ENCODE data around the gene CSMD2.

Gene CSMD2

DNA sequence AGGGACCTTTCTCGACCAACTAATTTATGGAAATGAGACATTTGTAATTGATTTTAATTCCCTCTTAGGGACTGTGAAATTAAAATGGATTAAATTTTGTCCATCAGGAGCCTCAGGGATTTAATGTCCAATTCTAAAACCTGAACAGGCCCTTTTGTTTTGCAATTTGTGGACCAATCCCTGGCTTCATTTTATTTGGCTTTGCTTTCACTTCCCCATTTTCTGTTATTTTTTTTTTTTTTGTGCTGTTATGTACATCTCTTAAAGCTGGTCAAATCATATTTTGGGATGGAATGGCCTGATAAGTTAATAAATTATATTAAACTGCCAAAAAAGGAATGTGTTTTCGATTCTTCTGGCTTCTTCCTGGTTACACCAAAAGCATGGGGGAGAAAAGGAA is 663.7 kb downstream of the CSMD2 start:
- H3K36me3 ChIP-seq (replicated peaks; ENCODE audit: low read depth, low read length): no peaks in the 10 kb centered on the region
- no peaks in the 10 kb centered on the region for H3K4me1 ChIP-seq (ENCODE audit: low read length)
- H3K27ac ChIP-seq (ENCODE audit: low read length): no peak overlapping the region
- no peaks in the 10 kb centered on the region for H4K20me1 ChIP-seq (ENCODE audit: insufficient read depth, low read length)
- H3K79me2 ChIP-seq (ENCODE audit: low read length): no peaks in the 10 kb centered on the region
- no peak overlapping the region for H3K4me2 ChIP-seq (ENCODE audit: low read length)
- H2AFZ ChIP-seq (ENCODE audit: low read depth, low read length): no peak overlapping the region
- no peak overlapping the region for H3K9ac ChIP-seq (ENCODE audit: low read length)
- H3K4me3 ChIP-seq (ENCODE audit: low read length): no peak overlapping the region
- H3K27me3 ChIP-seq (ENCODE audit: low read depth, low read length): no peaks in the 10 kb centered on the region
- H3K9me3 ChIP-seq (ENCODE audit: insufficient read depth, low read length): no peaks in the 10 kb centered on the region
- TF ChIP-seq, protein P1, sequence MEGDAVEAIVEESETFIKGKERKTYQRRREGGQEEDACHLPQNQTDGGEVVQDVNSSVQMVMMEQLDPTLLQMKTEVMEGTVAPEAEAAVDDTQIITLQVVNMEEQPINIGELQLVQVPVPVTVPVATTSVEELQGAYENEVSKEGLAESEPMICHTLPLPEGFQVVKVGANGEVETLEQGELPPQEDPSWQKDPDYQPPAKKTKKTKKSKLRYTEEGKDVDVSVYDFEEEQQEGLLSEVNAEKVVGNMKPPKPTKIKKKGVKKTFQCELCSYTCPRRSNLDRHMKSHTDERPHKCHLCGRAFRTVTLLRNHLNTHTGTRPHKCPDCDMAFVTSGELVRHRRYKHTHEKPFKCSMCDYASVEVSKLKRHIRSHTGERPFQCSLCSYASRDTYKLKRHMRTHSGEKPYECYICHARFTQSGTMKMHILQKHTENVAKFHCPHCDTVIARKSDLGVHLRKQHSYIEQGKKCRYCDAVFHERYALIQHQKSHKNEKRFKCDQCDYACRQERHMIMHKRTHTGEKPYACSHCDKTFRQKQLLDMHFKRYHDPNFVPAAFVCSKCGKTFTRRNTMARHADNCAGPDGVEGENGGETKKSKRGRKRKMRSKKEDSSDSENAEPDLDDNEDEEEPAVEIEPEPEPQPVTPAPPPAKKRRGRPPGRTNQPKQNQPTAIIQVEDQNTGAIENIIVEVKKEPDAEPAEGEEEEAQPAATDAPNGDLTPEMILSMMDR (IDR thresholded peaks at IDR 0.05; ENCODE audit: low read depth, low read length): no peak
- TF ChIP-seq EZH2phosphoT487 (IDR thresholded peaks at IDR 0.05; ENCODE audit: low read depth): no peak

DNA sequence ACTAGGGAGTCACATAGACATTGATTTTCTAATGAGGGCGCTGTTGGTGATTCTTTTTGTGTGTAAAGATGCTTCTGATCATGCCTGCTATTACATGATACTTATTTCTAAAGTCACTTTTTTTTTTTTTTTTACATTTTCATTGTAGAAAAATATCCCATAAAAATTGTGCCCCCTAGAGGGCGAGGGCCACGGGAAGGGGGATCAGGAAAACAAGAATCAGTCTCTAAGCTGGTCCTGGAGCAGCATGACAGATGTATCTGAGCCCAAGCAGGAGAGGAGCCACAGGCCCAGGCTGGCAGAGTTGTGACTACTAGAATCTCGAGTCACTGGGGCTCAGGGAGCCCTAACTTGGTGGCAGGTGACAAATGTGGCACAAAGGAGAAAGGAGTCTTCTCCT is 664.5 kb downstream of the CSMD2 start:
- TF ChIP-seq, protein P1 (IDR thresholded peaks at IDR 0.05; ENCODE audit: low read depth, low read length): peak; percentile 11; the same call in 1 of the 2 replicates
- TF ChIP-seq EZH2phosphoT487 (IDR thresholded peaks at IDR 0.05; ENCODE audit: low read depth): no peak
- no peak overlapping the region for H3K9ac ChIP-seq (ENCODE audit: low read length)
- no peak overlapping the region for H3K27ac ChIP-seq (ENCODE audit: low read length)
- H3K4me1 ChIP-seq (ENCODE audit: low read length): no peaks in the 10 kb centered on the region
- H2AFZ ChIP-seq (ENCODE audit: low read depth, low read length): no peak overlapping the region
- no peaks in the 10 kb centered on the region for H3K9me3 ChIP-seq (ENCODE audit: insufficient read depth, low read length)
- no peaks in the 10 kb centered on the region for H4K20me1 ChIP-seq (ENCODE audit: insufficient read depth, low read length)
- H3K36me3 ChIP-seq (replicated peaks; ENCODE audit: low read depth, low read length): peaks cover 7% of the 10 kb centered on the region
- no peak overlapping the region for H3K4me3 ChIP-seq (ENCODE audit: low read length)
- no peak overlapping the region for H3K4me2 ChIP-seq (ENCODE audit: low read length)
- no peaks in the 10 kb centered on the region for H3K79me2 ChIP-seq (ENCODE audit: low read length)
- H3K27me3 ChIP-seq (ENCODE audit: low read depth, low read length): no peaks in the 10 kb centered on the region

DNA sequence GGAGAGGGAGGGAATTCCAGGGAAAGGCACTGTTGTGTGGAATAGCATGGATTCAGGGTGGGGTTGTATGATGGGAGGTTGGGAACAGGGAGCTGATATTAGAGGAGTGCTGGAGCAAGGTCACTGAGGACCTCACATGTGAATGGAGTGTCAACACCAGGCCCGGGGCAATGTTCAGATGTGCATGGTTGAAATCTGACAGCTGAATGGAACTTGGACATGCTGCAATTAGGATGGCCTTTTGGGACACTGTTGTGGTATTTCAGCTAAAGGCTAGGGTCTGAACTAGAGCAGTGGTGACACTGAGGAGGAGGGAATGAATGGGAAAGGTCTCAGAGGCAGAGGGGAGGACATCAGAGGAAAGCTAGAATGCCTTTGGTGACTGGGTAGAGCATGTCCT is 667.6 kb downstream of the CSMD2 start:
- Histone ChIP-seq H3K9ac (ENCODE audit: low read length) (no peak overlapping the region), H3K79me2 (ENCODE audit: low read length) (no peaks in the 10 kb centered on the region), H3K4me1 (ENCODE audit: low read length) (no peaks in the 10 kb centered on the region), H4K20me1 (ENCODE audit: insufficient read depth, low read length) (no peaks in the 10 kb centered on the region), H3K4me2 (ENCODE audit: low read length) (no peak overlapping the region), H3K27ac (ENCODE audit: low read length) (no peak overlapping the region), H3K4me3 (ENCODE audit: low read length) (no peak overlapping the region), H3K27me3 (ENCODE audit: low read depth, low read length) (no peaks in the 10 kb centered on the region), H2AFZ (ENCODE audit: low read depth, low read length) (no peak overlapping the region), H3K36me3 (replicated peaks; ENCODE audit: low read depth, low read length) (peaks cover 35% of the 10 kb centered on the region), H3K9me3 (ENCODE audit: insufficient read depth, low read length) (0 out of 2 replicates have a peak, but pooled peaks cover 3% of the 10 kb centered on the region)
- TF ChIP-seq, protein P1 (IDR thresholded peaks at IDR 0.05; ENCODE audit: low read depth, low read length): no peak
- no peak for TF ChIP-seq EZH2phosphoT487 (IDR thresholded peaks at IDR 0.05; ENCODE audit: low read depth)

DNA sequence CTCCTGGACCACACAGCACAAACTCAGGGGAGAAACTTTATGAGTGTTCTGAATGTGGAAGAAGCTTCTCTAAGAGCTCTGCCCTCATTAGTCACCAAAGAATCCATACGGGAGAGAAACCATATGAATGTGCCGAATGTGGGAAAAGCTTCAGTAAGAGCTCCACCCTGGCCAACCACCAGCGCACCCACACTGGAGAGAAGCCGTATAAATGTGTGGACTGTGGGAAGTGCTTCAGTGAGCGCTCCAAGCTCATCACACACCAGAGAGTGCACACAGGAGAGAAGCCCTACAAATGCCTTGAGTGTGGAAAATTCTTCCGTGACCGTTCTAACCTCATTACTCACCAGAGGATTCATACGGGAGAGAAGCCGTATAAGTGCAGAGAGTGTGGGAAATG is 670.1 kb downstream of the CSMD2 start:
- H3K4me1 ChIP-seq (ENCODE audit: low read length): no peaks in the 10 kb centered on the region
- 0 out of 2 replicates have a peak, but pooled peaks cover 3% of the 10 kb centered on the region for H3K9me3 ChIP-seq (ENCODE audit: insufficient read depth, low read length)
- no peak overlapping the region for H3K9ac ChIP-seq (ENCODE audit: low read length)
- TF ChIP-seq, protein P1 (IDR thresholded peaks at IDR 0.05; ENCODE audit: low read depth, low read length): no peak
- no peak for TF ChIP-seq EZH2phosphoT487 (IDR thresholded peaks at IDR 0.05; ENCODE audit: low read depth)
- no peak overlapping the region for H3K4me2 ChIP-seq (ENCODE audit: low read length)
- no peak overlapping the region for H2AFZ ChIP-seq (ENCODE audit: low read depth, low read length)
- no peaks in the 10 kb centered on the region for H4K20me1 ChIP-seq (ENCODE audit: insufficient read depth, low read length)
- H3K4me3 ChIP-seq (ENCODE audit: low read length): no peak overlapping the region
- H3K36me3 ChIP-seq (replicated peaks; ENCODE audit: low read depth, low read length): peaks cover 43% of the 10 kb centered on the region
- H3K27me3 ChIP-seq (ENCODE audit: low read depth, low read length): no peaks in the 10 kb centered on the region
- H3K27ac ChIP-seq (ENCODE audit: low read length): no peak overlapping the region
- H3K79me2 ChIP-seq (ENCODE audit: low read length): no peaks in the 10 kb centered on the region
